IMR-90 (cell line): Measurements from ENCODE around the gene DDIAS.
"Not testable (repeated sequence)": the region's sequence is repeated elsewhere in the genome, so short reads cannot be mapped to it uniquely, and the experiment has no call there.

Experiments
- BHLHE40 ChIP-seq: fragments of 150-350 bp; IDR thresholded peaks from 2 replicates; pipeline ENCODE4 v1.6.1; 2016; ENCODE audit warnings: mild to moderate bottlenecking, low read depth, low read length
- CHD1 ChIP-seq: IDR thresholded peaks from 2 replicates; pipeline ENCODE4 v1.6.1; 2012; ENCODE audit warnings: low read depth, low read length, improper control_type of control experiment
- FOS ChIP-seq: fragments of 150-350 bp; IDR thresholded peaks from 2 replicates; pipeline ENCODE4 v1.6.1; 2016; ENCODE audit warnings: low read depth, low read length
- MAFK ChIP-seq: IDR thresholded peaks from 2 replicates; pipeline ENCODE4 v1.6.1; 2012; ENCODE audit warnings: low read depth, low read length, improper control_type of control experiment
- MAZ ChIP-seq: IDR thresholded peaks from 2 replicates; pipeline ENCODE4 v1.6.1; 2012; ENCODE audit warnings: low read depth, mild to moderate bottlenecking, low read length, improper control_type of control experiment, moderate library complexity, borderline replicate concordance
- MXI1 ChIP-seq: IDR thresholded peaks from 2 replicates; pipeline ENCODE4 v1.6.1; 2012; ENCODE audit warnings: low read depth, mild to moderate bottlenecking, low read length, moderate library complexity, borderline replicate concordance
- NFE2L2 ChIP-seq: fragments of 150-350 bp; IDR thresholded peaks from 2 replicates; pipeline ENCODE4 v1.6.1; 2016; ENCODE audit warnings: low read depth, mild to moderate bottlenecking, low read length
- POLR2A ChIP-seq: IDR thresholded peaks from 2 replicates; pipeline ENCODE4 v1.6.1; 2012; ENCODE audit warnings: mild to moderate bottlenecking, low read depth, low read length
- RAD21 ChIP-seq: IDR thresholded peaks from 2 replicates; pipeline ENCODE4 v1.6.1; 2012; ENCODE audit warnings: low read length, improper control_type of control experiment
- RCOR1 ChIP-seq: IDR thresholded peaks from 2 replicates; pipeline ENCODE4 v1.6.1; 2012; ENCODE audit warnings: mild to moderate bottlenecking, low read length, improper control_type of control experiment; ENCODE audit not compliant: insufficient replicate concordance
- TF ChIP-seq, protein P1 (sequence below): conservative IDR thresholded peaks from 2 replicates; pipeline ENCODE4 v1.5.1; 2012; ENCODE audit warnings: mild to moderate bottlenecking, low read depth, low read length, improper control_type of control experiment

- TF ChIP-seq, protein P1, sequence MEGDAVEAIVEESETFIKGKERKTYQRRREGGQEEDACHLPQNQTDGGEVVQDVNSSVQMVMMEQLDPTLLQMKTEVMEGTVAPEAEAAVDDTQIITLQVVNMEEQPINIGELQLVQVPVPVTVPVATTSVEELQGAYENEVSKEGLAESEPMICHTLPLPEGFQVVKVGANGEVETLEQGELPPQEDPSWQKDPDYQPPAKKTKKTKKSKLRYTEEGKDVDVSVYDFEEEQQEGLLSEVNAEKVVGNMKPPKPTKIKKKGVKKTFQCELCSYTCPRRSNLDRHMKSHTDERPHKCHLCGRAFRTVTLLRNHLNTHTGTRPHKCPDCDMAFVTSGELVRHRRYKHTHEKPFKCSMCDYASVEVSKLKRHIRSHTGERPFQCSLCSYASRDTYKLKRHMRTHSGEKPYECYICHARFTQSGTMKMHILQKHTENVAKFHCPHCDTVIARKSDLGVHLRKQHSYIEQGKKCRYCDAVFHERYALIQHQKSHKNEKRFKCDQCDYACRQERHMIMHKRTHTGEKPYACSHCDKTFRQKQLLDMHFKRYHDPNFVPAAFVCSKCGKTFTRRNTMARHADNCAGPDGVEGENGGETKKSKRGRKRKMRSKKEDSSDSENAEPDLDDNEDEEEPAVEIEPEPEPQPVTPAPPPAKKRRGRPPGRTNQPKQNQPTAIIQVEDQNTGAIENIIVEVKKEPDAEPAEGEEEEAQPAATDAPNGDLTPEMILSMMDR, result not testable (repeated sequence)
- not testable (repeated sequence) for TF ChIP-seq CHD1, POLR2A, MAZ, RAD21, NFE2L2, MAFK, RCOR1, BHLHE40, FOS, MXI1
These were observed 41.9 kb downstream of the DDIAS start for GRCh38 chr11:82943430-82943829.
